Stimulated activated CD4-positive, alpha-beta T cell treated with anti-CD3 and anti-CD28 coated beads, TNF-alpha, amount 100 ng/mL, for 24 hours (primary cell): ENCODE measurements around the gene KIFC3.
A peak's percentile ranks its signal among the peaks of the same experiment; 100 is the strongest.
"Not testable (repeated sequence)": the region's sequence is repeated elsewhere in the genome, so short reads cannot be mapped to it uniquely, and the experiment has no call there.

Experiments
- DNase-seq, 3 experiments: peaks; one replicate each; pipeline ENCODE4 v3.0.0-alpha.2; 2020; ENCODE audit warnings: low read depth in 3 of 3

Gene KIFC3

GRCh38 chr16:57802341-57803133 is at the start of gene KIFC3:
Gene KIFC3 (minus strand): TSS chr16:57802491. CDS start chr16:57798243, 4,248 bp downstream.
- peak; percentile 31 to 69 (median 37) for DNase-seq

GRCh38 chr16:57848181-57848580 is 45.9 kb upstream of the KIFC3 start:
- DNase-seq = no peak

DNA sequence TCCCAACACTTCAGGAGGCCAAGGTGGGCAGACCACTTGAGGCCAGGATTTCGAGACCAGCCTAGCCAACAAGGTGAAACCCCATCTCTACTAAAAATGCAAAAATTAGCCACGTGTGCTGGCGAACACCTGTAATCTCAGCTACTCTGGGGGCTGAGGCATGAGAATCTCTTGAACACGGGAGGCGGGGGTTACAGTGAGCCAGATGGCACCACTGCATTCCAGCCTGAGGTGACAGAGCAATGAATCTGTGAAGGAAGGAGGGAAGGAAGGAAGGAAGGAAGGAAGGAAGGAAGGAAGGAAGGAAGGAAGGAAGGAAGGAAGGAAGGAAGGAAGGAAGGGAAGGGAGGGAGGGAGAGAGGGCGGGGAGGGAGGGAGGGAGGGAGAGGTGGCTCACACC is 44.6 kb upstream of the KIFC3 start:
- DNase-seq = not testable (repeated sequence)

GRCh38 chr16:57846078-57846697 is 43.9 kb upstream of the KIFC3 start:
- no peak for DNase-seq

DNA sequence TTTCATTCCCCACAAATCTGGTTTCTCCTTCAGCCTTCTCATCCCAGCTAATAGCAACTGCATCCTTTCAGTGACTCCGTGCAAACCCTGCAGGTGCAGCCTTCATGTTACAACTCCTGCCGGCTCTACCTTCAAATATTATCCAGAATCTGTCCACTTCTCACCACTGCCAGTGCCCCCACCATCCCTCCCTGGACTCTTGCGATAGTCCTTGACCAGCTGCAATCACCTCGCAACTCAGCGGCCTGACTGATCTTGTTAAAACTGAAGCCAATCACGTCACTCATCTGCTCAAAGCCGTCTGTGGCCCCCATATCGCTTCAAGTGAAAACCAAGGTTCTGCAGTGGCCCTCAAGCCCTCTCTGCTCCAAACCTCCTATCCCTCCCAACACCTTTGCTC is 42.8 kb upstream of the KIFC3 start:
- no peak for DNase-seq

GRCh38 chr16:57844416-57845030 is 42.2 kb upstream of the KIFC3 start:
- no peak for DNase-seq

- no peak for DNase-seq
These were observed 41.1 kb upstream of the KIFC3 start for GRCh38 chr16:57843400-57843799.

GRCh38 chr16:57842601-57843000 is 40.3 kb upstream of the KIFC3 start:
- no peak for DNase-seq

- no peak for DNase-seq
These were observed 38.5 kb upstream of the KIFC3 start for GRCh38 chr16:57840833-57841232.

DNA sequence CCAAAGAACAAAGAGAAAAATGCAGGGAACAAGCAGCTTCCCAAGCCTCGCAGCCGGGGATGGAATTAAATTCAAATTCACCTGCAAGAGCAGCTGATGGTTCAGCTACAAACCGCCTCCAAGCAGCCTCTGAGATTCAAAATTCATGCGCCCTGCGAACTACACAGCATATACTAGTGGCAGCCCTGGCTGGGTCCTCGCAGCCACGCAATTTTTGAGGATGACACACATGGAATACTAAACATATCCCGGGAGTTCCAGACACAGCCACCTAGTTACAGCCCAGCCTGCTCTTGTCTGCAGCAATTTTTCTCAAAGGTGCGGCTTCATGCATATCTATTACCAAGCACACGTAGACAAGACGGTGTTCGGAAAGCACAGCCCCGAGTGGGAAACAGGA is 35.9 kb upstream of the KIFC3 start:
- no peak for DNase-seq

GRCh38 chr16:57837305-57838125 is 35.2 kb upstream of the KIFC3 start:
- no peak for DNase-seq

DNA sequence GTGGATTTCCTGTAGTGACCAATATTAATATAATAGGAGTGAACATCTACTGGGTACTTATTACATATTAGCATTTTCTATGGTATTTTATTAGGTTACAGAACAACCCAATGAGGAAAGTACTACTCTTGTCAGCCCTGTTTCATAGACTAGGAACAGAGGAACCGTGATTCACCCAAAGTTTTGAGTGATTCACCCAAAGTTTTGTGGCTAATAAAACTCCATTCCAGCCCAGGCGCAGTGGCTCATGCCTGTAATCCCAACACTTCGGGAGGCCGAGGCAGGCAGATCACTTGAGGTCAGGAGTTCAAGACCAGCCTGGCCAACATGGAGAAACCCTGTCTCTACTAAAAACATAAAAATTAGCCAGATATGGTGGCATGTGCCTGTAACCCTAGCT is 33.1 kb upstream of the KIFC3 start:
- not testable (repeated sequence) for DNase-seq

- no peak for DNase-seq
These were observed 32.6 kb upstream of the KIFC3 start for GRCh38 chr16:57834936-57835335.

DNA sequence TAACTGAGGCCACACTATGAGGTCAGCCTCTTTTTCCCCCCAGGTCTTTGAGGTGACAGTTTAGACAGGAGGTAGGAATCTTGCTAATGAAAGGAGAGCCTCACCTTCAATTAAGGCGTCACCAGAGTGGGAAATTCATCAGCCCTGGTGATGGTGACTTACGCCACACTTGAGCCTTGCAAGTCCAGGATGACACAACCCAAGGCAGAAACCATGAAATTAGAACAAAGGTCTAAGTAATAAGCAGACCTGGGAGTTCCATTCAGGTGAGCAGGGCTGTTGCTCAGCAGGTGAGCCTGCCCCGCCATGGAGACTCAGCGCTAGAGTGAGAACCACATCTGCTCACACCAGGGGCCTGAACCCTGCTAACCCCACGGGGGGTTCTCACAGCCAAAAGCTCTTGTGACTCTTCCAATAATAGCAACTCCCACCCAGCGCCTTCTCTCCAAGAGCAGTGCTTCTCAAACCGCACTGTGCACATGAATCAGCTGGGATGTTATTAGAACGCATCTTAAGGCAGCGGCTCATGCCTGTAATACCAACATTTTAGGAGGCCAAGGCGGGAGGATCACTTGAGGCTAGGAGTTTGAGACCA is 28.7 kb upstream of the KIFC3 start:
- DNase-seq = no peak

DNA sequence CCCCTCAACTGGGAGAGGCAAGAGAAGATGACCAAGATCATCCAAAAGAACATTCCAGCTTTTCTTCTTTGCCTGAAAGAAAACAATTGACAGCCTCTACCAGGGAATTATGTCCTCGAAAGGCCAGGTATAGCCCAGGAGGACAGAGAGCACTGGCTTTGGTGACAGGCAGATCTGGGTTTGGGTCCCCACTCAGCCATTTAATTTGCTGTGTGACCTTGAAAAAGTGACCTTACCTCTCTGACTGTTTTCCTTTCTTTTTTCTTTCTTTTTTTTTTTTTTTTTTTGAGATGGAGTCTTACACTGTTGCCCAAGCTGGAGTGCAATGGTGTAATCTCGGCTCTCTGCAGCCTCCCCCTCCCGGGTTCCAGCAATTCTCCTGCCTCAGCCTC is 27.7 kb upstream of the KIFC3 start:
- DNase-seq = no peak

DNA sequence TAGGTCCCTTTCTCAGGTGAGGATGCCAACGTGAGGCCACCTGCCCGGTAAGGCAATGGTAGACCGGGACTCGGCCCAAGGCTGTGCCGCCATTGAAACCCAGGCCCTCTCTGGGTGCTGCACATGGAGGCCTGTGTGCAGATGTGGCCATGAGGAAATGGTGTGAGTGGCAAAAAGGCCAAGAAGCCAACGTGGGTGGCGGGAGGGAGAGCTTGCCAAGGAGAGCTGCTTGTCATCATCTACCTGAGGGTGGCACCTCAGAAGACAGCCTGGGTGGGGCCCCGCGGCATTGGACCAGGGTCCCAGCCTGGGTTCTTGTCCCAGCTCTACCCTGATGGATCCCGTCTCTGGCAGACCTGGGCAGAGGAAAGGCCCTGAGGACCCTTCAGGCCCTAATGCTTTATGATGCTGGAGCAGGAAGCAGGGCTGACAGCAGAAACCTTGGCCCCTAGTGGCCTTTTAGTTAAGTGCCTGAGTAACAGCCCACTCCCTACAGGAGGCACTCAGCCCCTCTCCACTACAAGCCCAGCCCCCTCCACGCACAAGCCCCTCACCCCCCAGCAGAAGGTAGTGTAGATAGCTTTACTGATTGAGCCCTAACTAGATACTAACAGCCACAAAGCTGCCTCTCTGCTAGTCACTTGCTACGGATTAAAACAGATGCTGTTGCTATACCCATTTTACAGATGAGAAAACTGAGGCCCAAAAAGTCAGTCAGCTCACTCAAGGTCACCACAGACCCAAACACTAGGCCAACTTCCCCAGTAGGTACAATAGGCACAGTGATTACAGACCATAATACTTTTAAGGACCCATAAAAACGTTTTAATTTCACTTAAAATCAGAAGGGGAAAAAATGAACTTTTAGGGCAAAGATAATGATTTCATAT is 26.2 kb upstream of the KIFC3 start:
- no peak for DNase-seq

DNA sequence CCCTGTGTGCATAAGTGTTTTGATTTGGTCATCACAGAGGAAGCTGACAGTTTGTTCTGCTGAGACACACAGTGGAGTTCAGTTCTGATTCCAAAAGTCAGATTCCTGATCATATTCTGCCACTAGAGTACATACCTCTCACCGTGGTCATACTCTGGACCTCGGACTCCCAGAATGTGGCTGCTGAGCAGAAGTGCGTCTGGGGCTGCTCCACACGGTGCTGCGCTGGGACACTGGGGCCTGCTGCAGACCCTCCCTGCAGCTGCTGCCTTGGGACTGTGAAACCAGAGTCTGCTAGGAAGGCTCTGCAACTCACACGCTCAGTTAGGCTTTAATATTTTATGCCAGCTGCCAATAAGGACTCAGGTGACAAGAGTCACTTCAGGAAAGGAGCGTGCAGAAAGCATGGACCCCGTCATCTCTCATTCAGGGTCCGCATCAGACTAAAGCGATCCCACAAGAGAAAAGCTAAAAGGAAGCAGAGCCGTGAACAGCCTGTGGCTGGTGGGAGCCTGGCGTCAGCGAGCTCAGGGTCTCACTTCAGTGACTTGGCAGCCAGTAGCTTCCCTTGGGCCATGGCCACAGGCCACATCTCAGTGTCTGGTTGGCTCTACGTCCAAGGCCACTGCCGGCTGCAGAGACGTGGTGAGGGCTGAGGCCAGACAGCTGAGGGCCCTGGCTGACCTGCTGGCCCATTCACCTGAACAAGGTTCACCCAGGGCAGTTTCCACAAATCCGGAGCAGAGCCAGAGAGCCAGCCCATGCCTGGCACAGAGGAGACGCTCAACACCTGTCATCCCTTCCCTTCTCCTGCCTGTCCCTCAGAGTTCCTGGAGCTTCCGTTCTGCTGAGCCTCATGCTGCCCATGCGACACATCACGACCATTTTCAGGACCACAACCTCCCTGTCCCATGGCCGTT is 24.7 kb upstream of the KIFC3 start:
- no peak for DNase-seq

GRCh38 chr16:57826052-57826451 is 23.8 kb upstream of the KIFC3 start:
- DNase-seq = no peak

- no peak for DNase-seq
These were observed 23.2 kb upstream of the KIFC3 start for GRCh38 chr16:57825298-57826044.
